ENCODE results near the gene PROSER3. TPM values are rescaled to one million over a fixed set of nuclear protein-coding genes. Genes with fewer than 3 reads are reported as not detected.
A peak's percentile ranks its signal among the peaks of the same experiment; 100 is the strongest.

Gene PROSER3
- total and polyA plus RNA-seq, 2 donors (not counting 3 experiments of a cell fraction or from before 2014, with no cell fraction given), result 18.3 to 28.3 TPM

GRCh38 chr19:35744430-35745327 lies 13.3 kb upstream of the PROSER3 start:
- CTCF ChIA-PET, result interaction anchor here (0.6 to 1.9 kb wide), 9 partner anchors 12 to 188 kb away, joined by 3 to 7 read pairs (median 3); partner anchors contain the start of genes HSPB6 and KMT2B
- Histone ChIP-seq H3K9ac (replicated peaks; ENCODE audit: extremely low read depth, insufficient read depth, low read length) (peak overlapping the region; percentile 93), H3K4me1 (ENCODE audit: control insufficient read depth, extremely low read depth, insufficient read depth, low read length) (peaks cover 29% of the 10 kb centered on the region), H2AFZ (ENCODE audit: low read depth, low read length) (peak overlapping the region; percentile 90), H3K9me1 (replicated peaks; ENCODE audit: control insufficient read depth, extremely low read depth, insufficient read depth, low read length) (no peaks in the 10 kb centered on the region), H3K4me3 (replicated peaks in 1 of 3; ENCODE audit: insufficient read depth in 1 of 3, low read depth in 1 of 3, low read length in 3 of 3) (peak overlapping the region; percentile 49 to 75 (median 71)), H3K27ac (ENCODE audit: insufficient read depth, low read depth, low read length) (peak overlapping the region; percentile 88), H3K79me2 (ENCODE audit: control insufficient read depth, insufficient read depth, low read length) (peaks cover 16% of the 10 kb centered on the region), H3K9me3 (replicated peaks; ENCODE audit: control insufficient read depth, insufficient read depth, low read length) (no peaks in the 10 kb centered on the region), H4K20me1 (replicated peaks; ENCODE audit: control insufficient read depth, extremely low read depth, insufficient read depth, low read length) (no peaks in the 10 kb centered on the region), H3K36me3 (ENCODE audit: control insufficient read depth in 2 of 2, extremely low read depth in 1 of 2, insufficient read depth in 2 of 2, low read length in 2 of 2) (no peaks in the 10 kb centered on the region), H3K27me3 (ENCODE audit: control insufficient read depth in 2 of 2, insufficient read depth in 2 of 2, low read length in 2 of 2) (no peaks in the 10 kb centered on the region), H3K4me2 (ENCODE audit: insufficient read depth, low read length) (peak overlapping the region; percentile 84)
- FAIRE-seq (peak; percentile 99), DNase-seq (ENCODE audit: low read depth, low spot score) (peak; percentile 95)
- intact Hi-C loops (cut with micrococcal nuclease), result loop anchor here (1.0 to 2.0 kb wide), 4 partner anchors 14 to 187 kb away; partner anchors contain the start of gene PROSER3
- TSS peak; percentile 64 for BruUV-seq (replicated peaks)
- TF ChIP-seq, protein P1, sequence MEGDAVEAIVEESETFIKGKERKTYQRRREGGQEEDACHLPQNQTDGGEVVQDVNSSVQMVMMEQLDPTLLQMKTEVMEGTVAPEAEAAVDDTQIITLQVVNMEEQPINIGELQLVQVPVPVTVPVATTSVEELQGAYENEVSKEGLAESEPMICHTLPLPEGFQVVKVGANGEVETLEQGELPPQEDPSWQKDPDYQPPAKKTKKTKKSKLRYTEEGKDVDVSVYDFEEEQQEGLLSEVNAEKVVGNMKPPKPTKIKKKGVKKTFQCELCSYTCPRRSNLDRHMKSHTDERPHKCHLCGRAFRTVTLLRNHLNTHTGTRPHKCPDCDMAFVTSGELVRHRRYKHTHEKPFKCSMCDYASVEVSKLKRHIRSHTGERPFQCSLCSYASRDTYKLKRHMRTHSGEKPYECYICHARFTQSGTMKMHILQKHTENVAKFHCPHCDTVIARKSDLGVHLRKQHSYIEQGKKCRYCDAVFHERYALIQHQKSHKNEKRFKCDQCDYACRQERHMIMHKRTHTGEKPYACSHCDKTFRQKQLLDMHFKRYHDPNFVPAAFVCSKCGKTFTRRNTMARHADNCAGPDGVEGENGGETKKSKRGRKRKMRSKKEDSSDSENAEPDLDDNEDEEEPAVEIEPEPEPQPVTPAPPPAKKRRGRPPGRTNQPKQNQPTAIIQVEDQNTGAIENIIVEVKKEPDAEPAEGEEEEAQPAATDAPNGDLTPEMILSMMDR (IDR thresholded peaks at IDR 0.05; ENCODE audit: extremely low read depth in 1 of 2, insufficient read depth in 1 of 2, low read depth in 1 of 2, low read length in 2 of 2), result peak; percentile 42 to 63
- TF ChIP-seq POLR2AphosphoS5 (IDR thresholded peaks at IDR 0.05; ENCODE audit: insufficient read depth, low read depth, low read length) (peak; percentile 73), EZH2 (IDR thresholded peaks at IDR 0.05; ENCODE audit: borderline replicate concordance, low read depth, low read length, severe bottlenecking) (no peak), POLR2A (IDR thresholded peaks at IDR 0.05; ENCODE audit: low read depth, low read length) (peak; percentile 63), JUN (IDR thresholded peaks at IDR 0.05; ENCODE audit: borderline replicate concordance, insufficient read depth, insufficient read length, low read depth) (no peak)
- dilution Hi-C loops (cut with MboI; ENCODE audit: extremely low pct_ligation_motif_present, low sequenced_read_pairs), result no loop called here
- POLR2A ChIA-PET, result interaction anchor here (0.6 to 0.8 kb wide), 3 partner anchors 107 to 201 kb away, joined by 3 to 4 read pairs (median 4); no protein-coding TSS in a partner anchor
